HG03439 (cell line): Measurements from ENCODE around the gene ANGPTL8.

Source experiments
- ATAC-seq: cut with Tn5 transposase; IDR thresholded peaks from one replicate; pipeline ENCODE4 v1.9.1; 2021; ENCODE audit warnings: mild to moderate bottlenecking, moderate library complexity; ENCODE audit not compliant: unreplicated experiment

ANGPTL8 gene

DNA sequence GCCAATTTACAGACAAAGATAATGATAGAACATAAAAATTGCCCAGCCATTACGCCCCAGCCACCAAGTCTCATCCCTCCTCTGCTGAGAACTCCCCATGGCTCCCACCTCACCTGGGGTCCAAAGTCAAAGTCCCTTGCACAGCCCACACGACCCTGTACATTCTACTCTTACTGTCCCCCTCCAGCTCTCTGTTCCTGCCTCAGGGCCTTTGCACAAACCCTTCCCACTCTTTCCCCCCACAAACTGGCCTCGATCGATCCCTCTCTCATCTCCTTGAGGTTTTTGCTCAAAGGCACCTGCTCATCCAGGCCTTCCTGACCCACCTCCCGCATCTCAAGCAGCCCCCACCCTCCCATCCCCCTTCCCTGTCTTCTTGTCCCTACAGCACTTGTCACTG lies 21.6 kb downstream of the ANGPTL8 start:
- no peak for ATAC-seq

DNA sequence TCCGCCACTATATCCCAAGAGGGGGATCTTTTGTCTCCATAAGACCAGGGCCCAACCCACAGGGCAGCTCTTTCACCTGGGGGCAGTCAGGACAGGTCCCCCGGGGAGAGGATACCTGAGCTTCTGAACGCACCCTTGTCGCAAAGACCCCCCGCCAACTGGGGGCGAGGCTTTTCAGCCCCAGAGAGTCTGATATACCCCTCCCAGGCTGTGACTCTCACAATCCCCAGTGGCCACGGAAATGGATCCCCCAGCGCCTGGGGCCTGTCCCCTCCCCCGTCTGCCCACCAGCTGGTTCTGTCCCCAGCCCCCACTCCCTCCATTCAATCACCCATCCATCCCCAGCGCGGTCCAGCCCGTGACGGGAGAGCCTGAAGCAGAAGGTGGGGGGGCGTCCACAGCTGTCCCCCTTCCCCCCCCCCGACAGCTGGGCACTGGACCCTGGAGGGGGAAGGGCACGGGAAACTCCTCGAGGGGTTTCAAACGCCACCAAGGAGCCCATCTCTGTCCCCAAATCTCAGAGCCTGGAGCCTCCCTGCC lies 22.1 kb downstream of the ANGPTL8 start:
- no peak for ATAC-seq

DNA sequence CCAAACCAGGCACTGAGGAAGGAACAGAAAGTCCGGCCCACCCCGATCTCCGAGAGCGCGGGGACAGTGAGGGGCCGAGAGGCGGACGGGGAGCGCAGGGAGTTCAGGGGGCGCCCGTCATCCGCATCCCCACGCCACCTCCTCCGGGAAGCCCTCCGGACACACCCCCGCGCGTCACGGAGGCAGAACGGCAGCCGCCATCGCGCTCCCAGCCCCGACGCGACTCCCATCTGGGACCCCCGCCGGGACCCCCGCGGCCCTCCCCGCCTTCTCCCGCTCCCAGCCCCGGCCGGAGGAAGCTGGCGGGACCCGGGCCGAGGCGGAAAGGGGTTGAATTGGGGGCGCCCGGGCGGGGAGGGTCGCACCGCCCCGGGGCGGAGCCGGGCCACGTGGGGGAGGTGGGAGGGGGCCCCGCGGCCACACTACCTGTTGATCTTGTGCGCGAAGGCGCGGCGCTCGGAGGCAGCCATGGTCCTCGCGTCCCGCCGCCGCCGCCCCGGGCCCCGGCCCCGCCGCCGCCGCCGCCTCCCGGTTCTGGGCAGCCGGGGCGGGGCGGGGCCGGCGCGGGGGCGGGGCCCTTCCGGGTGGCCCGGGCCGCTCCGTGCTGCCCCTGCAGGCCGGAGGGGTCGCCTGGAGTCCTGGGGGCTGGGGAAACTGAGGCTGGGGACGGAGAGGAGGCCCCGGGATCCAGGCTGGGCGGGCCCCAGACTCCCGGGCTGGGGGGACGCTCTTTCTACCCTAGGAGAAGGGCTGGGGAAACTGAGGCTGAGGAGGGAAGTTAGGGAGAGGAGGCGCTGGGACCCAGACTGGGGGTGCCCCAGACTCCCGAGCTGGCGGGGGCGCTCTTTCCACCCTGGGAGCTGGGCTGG lies 22.8 kb downstream of the ANGPTL8 start, which contains the start of gene DOCK6:
Gene DOCK6, minus strand, starts transcription at position 554 of the 869 bp plus-strand sequence. Its CDS starts 84 bp downstream, at position 470.
- no peak for ATAC-seq

DNA sequence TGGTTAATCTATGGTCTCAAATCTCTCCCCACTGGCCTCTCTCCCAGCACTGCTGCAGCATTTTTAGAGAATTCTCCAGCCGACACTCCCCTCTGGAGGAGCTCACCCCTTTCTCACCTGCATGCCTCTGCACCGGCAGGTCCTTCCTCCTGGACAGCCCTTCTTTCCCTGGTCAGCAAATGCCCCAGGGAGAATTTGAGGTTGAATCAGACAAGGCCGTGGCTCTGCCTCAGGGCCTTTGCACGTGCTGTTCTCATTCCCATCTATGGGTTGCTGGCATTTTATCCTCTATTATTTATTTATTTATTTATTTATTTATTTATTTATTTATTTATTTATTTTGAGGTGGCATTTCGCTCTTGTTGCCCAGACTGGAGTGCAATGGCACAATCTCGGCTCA lies 24.3 kb downstream of the ANGPTL8 start:
- ATAC-seq: no peak

DNA sequence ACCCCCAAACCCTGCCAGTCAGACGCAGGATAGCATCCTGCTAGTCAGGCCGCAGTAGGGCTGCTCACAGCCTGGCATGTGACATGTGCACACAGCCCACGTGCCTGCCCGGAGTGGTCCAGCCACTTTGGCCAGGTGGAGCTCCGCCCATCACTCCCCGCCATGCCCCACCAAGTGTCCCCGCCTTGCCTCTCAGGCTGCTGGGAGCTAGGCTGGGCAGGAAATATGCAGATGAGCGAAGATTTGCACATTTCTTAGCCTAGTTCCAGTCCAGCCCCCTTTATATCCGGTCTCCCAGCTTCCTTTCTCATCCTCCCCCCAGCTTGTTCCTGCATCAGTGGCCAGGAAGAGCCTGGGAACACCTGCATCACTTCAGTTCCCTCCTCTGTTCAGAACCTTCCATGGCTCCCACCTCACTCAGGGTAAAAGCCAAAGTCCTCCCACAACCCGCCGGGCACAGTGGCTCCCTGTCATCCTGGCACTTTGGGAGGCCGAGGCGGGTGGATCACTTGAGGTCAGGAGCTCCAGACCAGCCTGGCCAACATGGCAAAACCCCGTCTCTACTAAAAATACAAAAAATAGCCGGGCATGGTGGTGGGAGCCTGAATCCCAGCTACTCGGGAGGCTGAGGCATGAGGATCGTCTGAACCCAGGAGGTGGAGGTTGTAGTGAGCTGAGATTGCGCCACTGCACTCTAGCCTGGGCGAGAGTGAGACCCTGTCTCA lies 25.2 kb downstream of the ANGPTL8 start:
- ATAC-seq: no peak

DNA sequence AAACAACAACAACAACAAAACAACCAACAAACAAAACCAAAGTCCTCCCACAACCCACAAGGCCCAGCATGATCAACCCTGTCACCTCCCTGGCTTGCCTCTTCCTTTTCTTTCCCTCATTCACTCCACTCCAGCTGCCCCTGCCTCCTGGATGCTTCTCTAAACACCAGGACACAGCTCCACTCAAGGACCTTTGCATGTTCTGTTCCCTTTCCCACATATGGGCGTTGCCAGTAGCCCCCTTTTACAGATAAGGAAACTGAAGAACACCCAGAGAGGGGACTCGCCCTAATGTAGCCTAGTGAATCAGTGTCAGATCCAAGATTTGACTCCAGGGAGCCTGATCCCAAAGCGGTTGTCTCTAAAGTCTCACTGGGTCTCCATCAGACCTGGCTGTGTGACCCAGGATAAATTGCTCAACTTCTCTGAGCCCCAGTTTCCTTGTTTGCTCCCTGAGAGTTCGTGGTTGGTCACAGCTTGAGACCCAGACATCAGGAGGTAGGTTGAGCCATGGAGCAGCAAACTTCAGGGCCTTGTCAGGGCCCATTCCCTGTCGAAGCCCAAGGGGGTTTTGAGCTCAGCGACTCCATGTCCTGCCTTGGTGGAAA lies 25.9 kb downstream of the ANGPTL8 start:
- no peak for ATAC-seq

DNA sequence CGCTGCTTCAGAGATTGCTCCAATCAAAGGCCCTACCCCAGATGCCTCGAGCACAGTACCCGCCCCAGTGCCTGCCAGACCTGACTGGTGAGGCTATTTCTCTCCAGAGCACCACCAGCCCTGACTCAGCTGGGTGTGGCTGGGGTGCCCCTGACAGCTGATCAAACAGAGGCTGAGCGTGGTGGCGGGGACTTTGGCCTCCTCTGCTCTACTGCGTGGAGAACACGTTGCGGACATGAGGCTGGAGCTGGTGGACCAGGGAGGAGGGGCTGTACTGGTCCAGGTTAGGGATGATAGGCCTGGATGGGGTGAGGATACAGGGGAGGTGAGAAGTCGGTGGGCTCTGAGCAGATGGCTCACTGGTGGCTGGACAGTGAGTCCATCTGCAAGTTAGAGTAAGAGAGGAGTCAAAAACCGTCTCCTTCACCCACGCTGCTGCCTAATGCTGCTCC lies 26.4 kb downstream of the ANGPTL8 start:
- ATAC-seq: no peak

DNA sequence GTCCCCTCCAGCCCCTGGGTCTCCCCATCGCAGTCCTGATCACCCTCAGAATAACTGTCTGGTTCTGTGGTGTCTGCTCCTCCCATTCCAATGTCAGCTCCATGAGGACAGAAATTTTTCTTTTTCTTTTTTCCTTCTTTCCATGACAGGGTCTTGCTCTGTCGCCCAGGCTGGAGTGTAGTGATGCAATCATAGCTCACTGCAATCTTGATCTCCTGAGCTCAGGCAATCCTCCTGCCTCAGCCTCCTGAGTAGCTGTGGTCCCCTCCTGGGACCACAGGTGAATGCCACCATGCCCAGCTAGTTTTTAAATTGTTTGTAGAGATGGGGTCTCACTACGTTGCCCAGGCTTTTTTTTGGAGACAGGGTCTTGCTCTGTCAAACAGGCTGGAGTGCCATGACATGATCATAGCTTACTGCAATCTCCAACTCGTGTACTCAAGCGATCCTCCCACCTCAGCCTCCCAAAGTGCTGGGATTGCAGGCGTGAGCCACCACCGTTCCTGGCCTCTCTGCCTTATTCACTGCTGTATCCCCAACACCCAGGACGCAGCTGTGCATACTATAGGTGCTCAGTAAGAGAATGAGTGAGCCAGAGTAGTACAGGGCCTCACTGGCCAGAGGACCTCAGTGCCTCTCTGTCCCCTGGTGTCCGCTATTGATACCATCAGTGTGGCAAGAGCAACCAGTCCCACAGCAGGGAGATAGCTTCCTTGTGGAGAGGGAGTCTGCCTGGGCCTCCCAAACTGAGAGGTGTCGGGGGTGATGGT lies 28.1 kb downstream of the ANGPTL8 start:
- no peak for ATAC-seq

DNA sequence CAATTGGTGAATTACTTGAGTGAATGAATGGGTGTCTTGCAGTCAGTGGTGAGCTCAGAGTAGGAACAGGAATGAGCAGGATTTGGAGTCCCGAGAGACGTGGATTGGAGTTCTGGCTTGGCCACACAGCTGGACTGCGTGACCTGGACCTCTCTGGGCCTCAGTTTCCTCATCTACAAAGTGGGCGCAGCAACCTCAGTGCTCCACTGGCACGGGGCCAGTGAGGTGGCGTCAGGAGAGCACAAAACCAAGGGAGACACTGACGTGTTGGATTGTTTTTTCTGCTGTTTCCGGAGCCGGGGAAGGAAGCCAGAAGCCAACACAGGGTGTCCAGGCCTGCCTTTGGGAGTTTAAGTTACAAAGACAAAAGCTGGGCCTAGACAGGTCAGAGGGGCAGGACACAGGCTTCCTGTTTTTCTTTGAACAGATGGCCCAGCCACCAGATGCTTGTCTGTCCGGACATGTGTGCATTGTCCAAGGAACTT lies 29.4 kb downstream of the ANGPTL8 start:
- ATAC-seq: no peak

DNA sequence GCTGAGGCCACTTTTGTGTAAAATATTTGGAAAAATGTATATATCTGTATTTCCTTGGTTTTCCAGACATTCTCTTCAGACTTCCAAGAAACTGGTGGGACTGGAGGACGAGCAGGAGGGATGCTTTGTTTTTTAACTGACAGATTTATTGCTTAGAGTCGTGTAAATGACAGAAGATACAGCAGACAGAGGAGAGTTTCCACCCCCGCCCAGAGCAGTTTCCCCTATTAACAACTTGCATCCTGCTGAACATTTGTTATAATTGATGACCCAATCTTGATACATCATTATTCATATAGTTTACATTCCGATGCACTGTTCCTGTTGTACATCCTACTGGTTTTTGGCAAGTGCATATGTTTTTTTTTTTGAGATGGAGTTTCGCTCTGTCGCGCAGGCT lies 30.0 kb downstream of the ANGPTL8 start:
- no peak for ATAC-seq

DNA sequence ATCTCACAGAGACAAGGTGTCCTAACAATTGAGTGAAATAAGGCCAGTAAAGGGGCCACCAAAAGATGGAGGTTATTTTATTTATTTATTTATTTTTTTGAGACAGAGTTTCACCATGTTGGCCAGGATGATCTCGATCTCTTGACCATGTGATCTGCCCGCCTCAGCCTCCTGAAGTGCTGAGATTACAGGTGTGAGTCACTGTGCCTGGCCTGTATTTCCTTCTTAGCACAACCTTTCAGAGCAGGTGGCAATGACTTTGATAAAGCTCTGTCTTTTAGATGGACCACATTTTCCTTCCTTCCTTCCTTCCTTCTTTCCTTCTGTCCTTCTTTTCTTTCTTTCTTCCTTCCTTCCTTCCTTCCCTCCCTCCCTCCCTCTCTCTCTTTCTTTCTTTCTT lies 33.9 kb downstream of the ANGPTL8 start:
- no peak for ATAC-seq

DNA sequence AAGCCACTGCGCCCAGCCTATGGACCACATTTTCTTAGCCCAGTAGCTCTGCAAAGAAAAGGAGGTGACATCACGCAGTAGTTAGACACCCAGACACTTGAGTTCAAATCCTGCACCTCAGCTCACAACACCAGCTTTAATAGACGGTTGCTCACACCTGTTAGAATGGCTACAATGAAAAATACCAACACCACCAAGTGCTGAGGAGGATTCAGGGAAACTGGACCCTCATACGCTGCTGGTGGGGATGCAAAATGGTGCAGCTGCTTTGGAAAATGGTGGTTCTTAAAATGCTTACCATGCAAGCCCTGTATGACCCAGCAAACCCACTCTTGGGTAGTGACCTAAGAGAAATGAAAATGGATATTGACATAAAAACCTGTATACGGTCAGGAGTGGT lies 34.6 kb downstream of the ANGPTL8 start:
- ATAC-seq: no peak

DNA sequence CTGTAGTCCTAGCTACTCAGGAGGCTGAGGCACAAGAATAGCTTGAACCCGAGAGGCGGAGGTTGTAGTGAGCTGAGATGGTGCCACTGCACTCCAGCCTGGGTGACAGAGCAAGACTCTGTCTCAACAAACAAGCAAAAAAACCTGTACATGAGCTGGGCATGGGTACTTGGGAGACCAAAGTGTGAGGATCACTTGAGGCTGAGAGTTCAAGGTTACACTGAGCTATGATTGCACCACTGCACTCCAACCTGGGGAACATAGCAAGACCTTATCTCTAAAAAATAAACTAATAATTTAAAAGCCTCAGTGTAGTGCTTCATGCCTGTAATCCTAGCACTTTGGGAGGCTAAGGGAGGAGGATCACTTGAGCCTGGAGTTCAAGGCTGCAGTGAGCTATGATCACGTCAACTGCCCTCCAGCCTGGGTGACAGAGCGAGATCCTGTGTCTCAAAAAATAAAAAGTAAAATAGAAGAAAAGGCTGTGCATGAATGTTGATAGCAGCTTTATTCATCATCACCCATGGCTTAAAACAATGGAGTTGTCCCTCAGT lies 35.2 kb downstream of the ANGPTL8 start:
- no peak for ATAC-seq

DNA sequence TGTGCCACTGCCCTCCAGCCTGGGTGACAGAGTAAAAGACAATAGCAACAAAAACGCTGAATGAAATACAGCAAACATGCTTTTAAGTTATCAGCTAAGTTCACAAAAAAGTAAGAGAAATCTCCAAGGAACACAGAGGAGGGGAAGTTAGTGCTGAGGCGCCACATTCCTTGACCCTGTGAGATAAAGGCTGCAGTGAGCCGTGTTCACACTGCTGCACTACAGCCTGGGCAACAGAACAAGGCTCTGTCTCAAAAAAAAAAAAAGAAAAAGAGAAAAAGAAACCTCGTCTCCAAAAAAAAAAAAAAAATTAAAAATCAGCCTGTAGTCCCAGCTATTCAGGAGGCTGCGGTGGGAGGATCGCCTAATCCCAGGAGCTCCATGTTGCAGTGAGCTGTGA lies 39.3 kb downstream of the ANGPTL8 start:
- no peak for ATAC-seq

DNA sequence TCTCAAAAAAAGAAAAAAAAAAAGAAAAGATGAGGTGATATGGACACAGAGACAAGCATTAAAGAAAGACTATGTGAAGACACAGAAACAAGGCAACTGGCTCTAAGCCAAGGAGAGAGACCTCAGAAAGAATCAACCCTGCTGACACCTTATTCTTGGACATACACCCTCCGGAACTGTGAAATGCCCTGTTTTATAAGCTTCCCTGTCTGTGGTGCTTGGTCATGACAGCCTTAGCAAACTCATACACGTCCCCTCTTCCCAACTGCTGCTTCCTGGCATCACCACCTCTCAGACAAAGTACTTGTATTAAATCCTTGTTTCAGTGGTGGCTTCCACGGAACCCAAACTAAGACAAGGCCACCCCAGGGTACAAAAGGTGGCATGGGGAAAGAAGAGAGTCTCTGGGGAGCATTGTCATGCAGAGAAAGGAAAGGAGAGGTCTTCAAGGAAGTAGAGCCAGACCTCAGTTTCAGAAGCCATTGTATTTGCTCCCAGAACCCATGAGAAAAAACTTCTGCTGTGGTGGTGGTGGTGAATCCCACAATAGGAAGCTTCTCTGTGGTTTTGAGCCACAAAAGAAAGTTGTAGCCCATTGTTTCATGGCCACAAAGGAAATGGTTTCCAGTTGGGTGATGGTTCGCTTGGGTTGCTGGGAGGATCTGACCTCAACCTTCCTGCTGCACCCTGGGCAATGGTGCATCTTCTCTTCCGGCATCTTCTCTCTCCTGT lies 40.3 kb downstream of the ANGPTL8 start:
- ATAC-seq: no peak

DNA sequence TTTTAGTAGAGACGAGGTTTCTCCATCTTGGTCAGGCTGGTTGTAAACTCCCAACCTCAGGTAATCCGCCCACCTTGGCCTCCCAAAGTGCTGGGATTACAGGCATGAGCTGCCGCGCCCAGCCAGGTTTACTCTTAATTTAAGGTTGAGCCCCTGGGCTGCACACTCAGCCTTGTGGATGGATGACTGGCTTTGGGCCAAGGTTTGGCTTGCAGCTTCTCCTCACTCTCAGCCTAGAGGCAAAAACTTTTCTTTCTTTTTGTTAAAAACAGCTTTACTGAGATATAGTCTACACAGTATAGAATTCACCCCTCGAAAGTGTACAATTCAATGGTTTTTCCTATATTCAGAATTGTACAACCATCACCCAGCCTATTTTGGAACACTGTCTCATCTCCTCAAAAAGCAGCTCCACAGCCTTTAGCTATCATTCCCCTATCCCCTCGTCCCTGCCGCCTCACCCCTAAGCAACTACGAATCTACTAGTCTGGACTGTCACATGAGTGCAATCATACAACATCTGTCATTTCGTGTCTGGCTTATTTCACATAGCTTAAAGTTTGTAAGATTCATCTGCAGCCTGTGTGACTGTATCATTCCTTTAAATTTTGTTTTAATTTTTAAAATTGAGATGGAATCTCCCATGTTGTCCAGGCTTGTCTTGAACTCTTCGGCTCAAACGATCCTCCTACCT lies 42.1 kb downstream of the ANGPTL8 start:
- no peak for ATAC-seq

DNA sequence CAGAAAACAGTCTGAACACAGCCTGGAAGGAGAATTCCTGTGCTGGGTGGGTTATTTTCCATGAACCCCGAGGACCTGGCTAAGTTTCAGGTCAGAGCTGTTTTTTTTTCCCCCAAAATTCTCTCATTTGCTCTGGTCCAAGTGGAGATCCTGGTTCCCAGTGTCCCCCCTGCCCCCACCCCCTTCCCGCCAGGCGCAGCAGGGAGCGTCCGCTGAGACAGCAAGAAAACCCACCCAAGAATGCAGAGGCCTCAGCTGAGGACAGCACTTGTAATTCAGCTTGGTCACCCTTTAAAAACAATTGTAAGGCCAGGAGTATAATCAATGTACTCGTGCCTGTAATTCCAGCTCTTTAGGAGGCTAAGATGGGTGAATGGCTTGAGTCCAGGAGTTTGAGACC lies 45.1 kb downstream of the ANGPTL8 start:
- ATAC-seq: no peak

DNA sequence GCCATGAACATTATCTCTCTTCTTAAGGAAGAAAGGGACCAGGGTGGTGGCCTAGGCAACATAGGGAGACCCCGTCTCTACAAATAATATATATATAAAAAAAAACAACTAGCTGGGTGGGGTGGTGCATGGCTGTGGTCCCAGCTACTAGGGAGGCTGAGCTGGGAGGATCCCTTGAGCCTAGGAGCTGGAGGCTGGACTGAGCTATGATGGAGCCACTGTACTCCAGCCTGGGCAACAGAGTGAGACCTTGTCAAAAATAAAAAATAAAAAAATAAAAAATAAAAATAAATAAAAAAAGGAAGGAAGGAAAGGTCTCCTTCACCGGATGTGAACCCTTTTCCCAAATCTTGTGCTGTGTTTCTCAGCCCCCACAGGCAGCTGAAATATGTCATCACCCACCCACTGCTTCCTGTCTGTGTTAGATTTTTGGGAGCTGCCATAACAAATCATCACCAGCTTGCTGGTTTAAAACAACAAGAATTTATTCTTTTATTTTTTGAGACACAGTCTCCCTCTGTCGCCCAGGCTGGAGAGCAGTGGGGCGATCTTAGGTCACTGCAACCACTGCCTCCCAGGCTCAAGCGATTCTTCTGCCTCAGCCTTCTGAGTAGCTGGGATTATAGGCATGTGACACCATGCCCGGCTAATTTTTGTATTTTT lies 47.0 kb downstream of the ANGPTL8 start:
- no peak for ATAC-seq
